ENCODE data around the gene ACAP2. TPM values are rescaled to one million over a fixed set of nuclear protein-coding genes. Genes with fewer than 3 reads are reported as not detected.

Gene ACAP2
- total and polyA plus RNA-seq, 3 donors from 2014 or later = 31.6 to 78.2 (median 72.3) TPM

DNA sequence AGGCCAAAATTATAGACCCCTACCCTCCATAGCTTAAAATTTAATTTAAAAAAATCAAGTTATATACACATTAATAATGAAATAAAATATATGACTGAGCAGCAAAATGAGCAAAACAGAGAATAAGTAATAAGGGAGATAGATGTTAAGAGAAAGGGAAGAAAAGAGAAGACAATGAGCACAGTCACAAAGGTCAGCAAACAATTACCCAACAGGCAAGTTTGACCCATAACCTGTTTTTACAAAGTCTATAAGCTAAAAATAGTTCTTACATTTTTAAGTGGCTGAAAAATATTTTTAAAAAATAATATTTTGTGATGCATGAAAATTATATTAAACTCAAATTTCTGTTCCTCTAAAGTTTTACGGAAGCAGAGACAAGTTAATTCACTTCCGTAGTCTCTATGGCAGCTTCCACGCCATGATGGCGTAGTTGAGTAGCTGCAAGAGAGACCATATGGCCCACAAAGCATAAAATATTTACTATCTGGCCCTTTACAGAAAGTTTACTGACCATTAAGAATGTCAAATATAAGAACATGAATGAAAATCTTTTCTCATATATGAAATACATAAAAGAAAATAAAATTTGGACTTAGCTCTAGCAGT, 47.5 kb downstream of the ACAP2 start:
- Histone ChIP-seq H3K4me1 (peaks cover 6% of the 10 kb centered on the region), H3K27me3 (no peaks in the 10 kb centered on the region), H3K4me3 (no peak overlapping the region), H3K9me3 (no peaks in the 10 kb centered on the region), H3K36me3 (ENCODE audit: low read depth, missing control alignments) (no peaks in the 10 kb centered on the region), H3K27ac (no peak overlapping the region)
- intact Hi-C loops (cut with DNase I; ENCODE audit: low total_unique reads) = no loop called here
- DNase-seq = no peak
- 92 to 99% methylated on average over 4 of the region's 4 CpGs for WGBS, 2 donors
- TF ChIP-seq POLR2A (IDR thresholded peaks at IDR 0.05) = no peak
- TF ChIP-seq, protein P1, sequence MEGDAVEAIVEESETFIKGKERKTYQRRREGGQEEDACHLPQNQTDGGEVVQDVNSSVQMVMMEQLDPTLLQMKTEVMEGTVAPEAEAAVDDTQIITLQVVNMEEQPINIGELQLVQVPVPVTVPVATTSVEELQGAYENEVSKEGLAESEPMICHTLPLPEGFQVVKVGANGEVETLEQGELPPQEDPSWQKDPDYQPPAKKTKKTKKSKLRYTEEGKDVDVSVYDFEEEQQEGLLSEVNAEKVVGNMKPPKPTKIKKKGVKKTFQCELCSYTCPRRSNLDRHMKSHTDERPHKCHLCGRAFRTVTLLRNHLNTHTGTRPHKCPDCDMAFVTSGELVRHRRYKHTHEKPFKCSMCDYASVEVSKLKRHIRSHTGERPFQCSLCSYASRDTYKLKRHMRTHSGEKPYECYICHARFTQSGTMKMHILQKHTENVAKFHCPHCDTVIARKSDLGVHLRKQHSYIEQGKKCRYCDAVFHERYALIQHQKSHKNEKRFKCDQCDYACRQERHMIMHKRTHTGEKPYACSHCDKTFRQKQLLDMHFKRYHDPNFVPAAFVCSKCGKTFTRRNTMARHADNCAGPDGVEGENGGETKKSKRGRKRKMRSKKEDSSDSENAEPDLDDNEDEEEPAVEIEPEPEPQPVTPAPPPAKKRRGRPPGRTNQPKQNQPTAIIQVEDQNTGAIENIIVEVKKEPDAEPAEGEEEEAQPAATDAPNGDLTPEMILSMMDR (IDR thresholded peaks at IDR 0.05) = no peak

DNA sequence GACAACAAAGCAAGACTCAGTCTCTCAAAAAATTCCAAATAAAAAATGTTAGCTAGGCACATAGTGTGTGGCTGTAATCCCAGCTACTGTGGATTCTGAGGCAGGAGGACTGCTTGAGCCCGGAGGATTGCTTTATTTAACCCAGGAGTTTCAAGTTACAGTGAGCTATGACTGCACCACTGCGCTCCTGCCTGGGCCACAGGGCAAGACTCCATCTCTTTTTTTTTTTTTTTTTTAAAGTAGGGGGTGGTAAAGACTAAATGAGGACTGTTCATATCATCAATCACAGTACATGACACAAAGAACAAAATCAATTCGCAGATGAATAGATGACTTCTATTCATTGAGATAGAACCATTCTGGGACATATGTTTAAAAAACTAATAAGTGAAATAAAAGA, 48.1 kb downstream of the ACAP2 start:
- intact Hi-C loops (cut with DNase I; ENCODE audit: low total_unique reads) = no loop called here
- WGBS, 2 donors = 83 to 87% methylated on average over 3 of the region's 3 CpGs
- Histone ChIP-seq H3K4me1 (peaks cover 6% of the 10 kb centered on the region), H3K27me3 (no peaks in the 10 kb centered on the region), H3K36me3 (ENCODE audit: low read depth, missing control alignments) (no peaks in the 10 kb centered on the region), H3K9me3 (no peaks in the 10 kb centered on the region), H3K4me3 (no peak overlapping the region), H3K27ac (no peak overlapping the region)
- TF ChIP-seq, protein P1 (IDR thresholded peaks at IDR 0.05) = no peak
- TF ChIP-seq POLR2A (IDR thresholded peaks at IDR 0.05) = no peak
- no peak for DNase-seq

GRCh38 chr3:195394024-195394423, 48.8 kb downstream of the ACAP2 start:
- no peaks in the 10 kb centered on the region for H3K27me3 ChIP-seq
- peaks cover 6% of the 10 kb centered on the region for H3K4me1 ChIP-seq
- intact Hi-C loops (cut with DNase I; ENCODE audit: low total_unique reads) = no loop called here
- no peak for TF ChIP-seq POLR2A (IDR thresholded peaks at IDR 0.05)
- TF ChIP-seq, protein P1 (IDR thresholded peaks at IDR 0.05) = no peak
- no peaks in the 10 kb centered on the region for H3K36me3 ChIP-seq (ENCODE audit: low read depth, missing control alignments)
- no peaks in the 10 kb centered on the region for H3K9me3 ChIP-seq
- 97% methylated on average over 7 of the region's 7 CpGs for WGBS, 2 donors
- H3K4me3 ChIP-seq = no peak overlapping the region
- DNase-seq = no peak
- no peak overlapping the region for H3K27ac ChIP-seq

- Histone ChIP-seq H3K4me3 (no peak overlapping the region), H3K9me3 (no peaks in the 10 kb centered on the region), H3K27me3 (no peaks in the 10 kb centered on the region), H3K27ac (no peak overlapping the region), H3K36me3 (ENCODE audit: low read depth, missing control alignments) (no peaks in the 10 kb centered on the region), H3K4me1 (peaks cover 7% of the 10 kb centered on the region)
- intact Hi-C loops (cut with DNase I; ENCODE audit: low total_unique reads) = no loop called here
- 93 to 94% methylated on average over 2 of the region's 2 CpGs for WGBS, 2 donors
- TF ChIP-seq, protein P1 (IDR thresholded peaks at IDR 0.05) = no peak
- TF ChIP-seq POLR2A (IDR thresholded peaks at IDR 0.05) = no peak
- no peak for DNase-seq
Observed at GRCh38 chr3:195388380-195388779, 54.4 kb downstream of the ACAP2 start.

GRCh38 chr3:195386739-195387138, 56.1 kb downstream of the ACAP2 start:
- DNase-seq = no peak
- 83% methylated on average over 3 of the region's 3 CpGs for WGBS, 2 donors
- Histone ChIP-seq H3K27ac (no peak overlapping the region), H3K27me3 (no peaks in the 10 kb centered on the region), H3K4me1 (peaks cover 8% of the 10 kb centered on the region), H3K36me3 (ENCODE audit: low read depth, missing control alignments) (no peaks in the 10 kb centered on the region), H3K9me3 (no peaks in the 10 kb centered on the region), H3K4me3 (no peak overlapping the region)
- intact Hi-C loops (cut with DNase I; ENCODE audit: low total_unique reads) = no loop called here
- no peak for TF ChIP-seq POLR2A (IDR thresholded peaks at IDR 0.05)
- TF ChIP-seq, protein P1 (IDR thresholded peaks at IDR 0.05) = no peak

Measured in testis (tissue), 3 donors.